RKO (cell line): Measurements from ENCODE around the gene PRIMA1.

Experiments used
- DNase-seq: peaks from one replicate; pipeline ENCODE4 v3.0.0-alpha.2; 2016; ENCODE audit warnings: low spot score

Gene PRIMA1

DNA sequence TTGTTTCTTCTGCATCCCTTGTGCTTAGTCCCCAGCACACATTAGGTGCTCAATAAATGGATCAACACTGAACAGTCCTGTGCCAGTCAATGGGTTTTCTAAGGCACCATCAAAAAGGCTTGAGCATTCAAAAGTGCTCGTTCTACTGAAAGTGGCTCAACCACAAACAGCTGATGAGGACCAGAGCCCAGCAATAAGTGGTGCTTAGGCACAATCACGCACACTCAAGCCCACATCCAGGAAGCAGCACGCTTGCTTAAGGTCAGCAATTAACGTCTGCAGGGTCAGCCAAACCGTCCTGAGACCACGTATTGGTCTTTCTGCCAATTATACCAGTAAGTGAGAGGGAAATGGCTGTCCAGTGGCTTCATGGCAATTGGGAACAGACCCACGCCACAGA lies 56.5 kb downstream of the PRIMA1 start:
- no peak for DNase-seq

DNA sequence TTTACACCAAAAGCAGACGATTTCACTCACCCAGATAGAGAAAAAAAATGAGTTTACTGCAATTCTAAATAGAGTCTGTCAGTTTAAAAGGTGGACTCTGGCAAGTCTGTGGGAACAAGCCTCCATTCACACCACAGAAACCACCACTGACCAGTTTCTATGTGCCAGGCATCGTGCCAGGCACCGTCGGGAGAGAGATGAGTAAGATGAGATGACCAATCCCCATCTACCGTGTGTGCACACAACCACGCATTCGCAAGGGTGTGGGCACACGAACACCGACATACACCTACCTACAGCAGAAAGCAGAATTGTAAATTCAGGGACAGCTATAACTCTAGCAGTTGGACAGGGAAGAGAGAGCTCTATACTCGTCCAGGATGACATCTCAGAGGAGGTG lies 58.3 kb downstream of the PRIMA1 start:
- no peak for DNase-seq

DNA sequence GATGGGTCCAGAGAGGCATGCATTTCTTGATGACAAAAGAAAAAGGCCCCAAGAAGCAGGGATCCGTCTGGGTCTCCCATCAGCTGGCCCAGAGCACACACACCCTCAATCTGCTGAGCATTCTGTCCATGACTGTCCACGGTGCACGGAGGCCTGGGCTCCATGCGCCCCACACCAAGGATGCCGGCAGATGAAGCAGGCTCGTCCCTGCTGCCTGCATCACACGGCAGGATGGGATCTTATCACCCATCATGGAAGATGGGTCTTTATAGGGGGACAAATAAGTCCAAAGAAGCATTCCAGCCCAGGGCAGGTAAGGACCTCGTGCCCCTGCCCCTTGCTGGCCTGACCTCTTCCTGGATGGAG lies 59.7 kb downstream of the PRIMA1 start:
- no peak for DNase-seq

DNA sequence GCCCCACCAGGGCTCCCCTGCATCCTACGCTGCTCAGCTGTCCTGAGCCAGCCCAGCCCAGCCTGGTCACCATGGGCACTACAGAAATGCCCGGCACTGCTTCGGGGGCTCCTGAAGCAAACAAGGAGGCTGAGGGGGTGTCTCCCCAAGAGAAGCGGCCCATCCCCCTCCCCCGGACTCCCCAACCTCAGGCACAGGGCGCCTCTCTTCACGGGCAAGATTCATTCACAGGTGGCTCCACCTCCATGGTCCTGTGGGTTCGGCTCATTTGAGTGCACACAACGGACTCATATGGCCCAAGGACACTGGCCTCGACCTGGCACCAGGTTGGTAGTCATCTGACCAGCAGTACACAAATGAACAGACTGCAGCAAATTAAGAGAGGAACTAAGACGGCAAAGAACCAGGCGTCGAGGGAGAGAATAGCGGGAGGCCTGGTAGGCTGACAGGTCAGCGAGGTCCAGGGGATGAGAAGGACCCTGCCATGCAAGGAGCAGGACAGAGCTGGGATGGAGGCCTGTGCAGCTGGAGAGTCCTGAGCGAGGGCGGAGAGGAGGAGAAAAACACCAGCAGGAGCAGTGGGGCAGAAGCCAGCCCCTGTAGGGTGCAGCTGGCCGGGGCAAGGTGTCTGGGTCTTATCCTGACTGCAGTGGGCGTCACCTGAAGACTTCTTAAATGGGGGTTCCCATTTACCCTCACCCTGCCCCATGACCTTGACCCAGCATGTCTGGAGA lies 60.2 kb downstream of the PRIMA1 start:
- DNase-seq, result no peak

DNA sequence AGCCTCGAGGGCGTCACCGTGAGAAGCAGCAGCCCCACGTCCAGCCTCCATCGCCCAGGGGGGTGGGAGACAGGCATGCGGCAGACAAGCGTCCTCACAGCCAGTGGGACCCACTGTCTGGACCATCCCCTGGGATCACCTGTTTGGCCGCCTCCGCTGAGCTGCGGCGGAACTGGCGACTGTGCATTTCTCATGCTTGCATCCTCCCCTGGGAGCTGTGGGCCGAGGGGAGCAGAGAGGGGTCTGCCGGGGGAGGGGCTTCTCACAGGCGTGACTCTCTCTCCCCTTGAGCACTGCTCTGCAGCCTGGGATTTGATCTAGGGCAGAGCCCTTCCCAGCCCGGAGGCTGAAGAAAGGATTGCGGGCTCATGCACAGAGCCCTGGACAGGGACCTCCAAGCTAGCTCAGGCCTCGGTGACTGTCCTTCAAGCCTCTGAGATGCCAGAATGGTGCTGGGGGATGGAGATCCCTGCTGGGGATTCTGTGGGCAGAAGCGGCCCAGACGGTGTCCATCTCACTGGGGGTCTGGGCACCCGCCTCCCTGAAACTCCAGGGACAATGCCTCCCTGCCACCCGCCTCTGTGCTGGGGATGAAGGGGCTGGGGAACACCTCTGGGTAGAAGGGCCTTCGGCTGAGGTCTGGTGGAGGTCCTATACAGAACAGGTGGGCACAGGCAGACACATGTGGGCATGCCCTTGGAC lies 61.1 kb downstream of the PRIMA1 start:
- DNase-seq, result no peak

DNA sequence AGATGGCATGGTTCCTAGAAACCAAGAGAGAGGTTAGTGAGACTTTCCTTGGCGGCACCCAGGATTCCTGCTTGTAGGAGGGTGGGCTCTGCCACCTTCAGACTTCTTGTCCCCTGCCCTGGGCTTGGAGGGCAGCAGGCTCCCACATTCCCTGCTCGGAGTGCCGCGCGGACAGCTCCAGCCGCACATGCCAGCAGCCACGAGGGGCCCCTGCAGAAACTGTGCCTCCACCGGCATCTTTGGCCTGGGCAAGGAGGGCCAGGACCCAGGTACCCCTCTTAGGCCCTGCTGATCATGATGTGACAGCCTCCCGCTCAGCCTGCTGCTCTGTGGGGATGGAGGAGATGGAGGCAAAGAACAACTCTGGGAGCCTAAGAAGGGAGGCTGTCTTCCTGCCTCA lies 62.3 kb downstream of the PRIMA1 start:
- DNase-seq, result no peak

DNA sequence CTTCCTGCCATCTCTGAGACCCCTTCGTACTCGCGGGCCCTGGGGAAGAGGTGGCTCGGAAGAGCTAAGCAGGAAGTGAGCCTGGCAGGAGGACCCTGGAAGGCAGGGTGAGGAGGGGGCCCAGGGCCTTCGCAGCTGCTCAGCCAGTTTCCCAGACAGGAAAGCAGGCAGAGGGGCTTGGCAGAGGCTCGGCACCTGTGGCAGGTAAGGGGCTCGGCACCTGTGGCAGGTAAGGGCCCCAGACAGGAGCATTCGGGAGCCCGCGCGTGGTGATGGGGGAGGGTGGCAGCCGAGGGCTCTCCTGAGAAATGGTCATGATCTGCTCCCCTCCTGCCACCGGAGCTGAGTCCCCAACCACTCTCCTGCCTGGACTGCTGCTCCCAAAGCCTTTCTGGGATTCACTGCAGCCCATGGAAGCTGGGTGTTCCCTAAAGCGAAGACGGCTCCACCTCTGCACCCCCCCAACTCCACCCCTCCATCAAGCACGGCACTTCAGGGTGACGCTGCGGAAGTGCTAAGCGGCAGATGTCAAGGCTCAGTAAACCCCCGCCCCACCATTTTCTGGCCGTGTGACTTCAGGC lies 63.2 kb downstream of the PRIMA1 start:
- DNase-seq, result no peak

DNA sequence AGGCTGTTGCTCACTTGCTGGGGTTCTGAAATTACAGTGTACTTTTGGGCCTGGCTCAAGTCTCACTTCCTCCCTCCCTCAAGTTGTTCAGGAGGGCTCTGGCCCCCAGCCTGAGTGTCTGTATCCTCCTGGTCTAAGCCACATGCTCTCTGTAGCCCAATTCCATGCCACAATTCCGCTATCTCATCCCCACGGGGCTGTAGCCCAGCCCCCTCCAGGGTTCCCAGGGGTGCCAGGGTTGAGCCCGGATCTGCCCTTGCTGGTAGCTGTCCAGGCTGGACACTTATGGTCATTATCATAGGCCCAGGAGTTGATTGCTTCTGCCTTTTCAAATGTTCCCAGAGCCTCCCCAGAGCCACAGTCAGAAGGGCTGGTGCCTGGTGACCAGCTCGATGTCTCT lies 65.3 kb downstream of the PRIMA1 start:
- no peak for DNase-seq

DNA sequence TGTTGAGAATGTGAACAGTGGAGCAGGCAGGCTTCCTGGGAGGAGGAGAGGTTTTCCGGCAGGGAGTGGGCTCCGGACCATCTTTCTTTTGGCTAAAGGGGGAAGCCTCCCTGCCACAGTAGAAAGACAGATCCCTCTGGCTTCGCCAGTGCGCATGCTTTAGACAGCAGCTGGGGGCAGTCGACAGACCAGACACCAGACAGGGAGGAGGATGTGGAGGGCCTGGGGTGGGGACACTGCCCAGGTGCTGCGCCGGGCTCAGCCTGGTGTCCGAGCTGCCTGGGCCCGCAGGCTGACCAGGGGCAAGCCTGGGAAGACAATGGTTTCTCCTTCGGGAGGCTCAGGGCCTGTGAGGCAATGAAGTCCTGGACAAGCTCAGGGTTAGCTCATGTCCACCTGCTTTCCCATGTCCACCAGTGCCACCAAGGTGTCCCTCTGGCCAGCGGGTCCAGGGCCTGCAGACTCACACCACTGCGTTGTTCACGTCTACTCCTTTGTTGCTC lies 67.3 kb downstream of the PRIMA1 start:
- DNase-seq, result no peak

DNA sequence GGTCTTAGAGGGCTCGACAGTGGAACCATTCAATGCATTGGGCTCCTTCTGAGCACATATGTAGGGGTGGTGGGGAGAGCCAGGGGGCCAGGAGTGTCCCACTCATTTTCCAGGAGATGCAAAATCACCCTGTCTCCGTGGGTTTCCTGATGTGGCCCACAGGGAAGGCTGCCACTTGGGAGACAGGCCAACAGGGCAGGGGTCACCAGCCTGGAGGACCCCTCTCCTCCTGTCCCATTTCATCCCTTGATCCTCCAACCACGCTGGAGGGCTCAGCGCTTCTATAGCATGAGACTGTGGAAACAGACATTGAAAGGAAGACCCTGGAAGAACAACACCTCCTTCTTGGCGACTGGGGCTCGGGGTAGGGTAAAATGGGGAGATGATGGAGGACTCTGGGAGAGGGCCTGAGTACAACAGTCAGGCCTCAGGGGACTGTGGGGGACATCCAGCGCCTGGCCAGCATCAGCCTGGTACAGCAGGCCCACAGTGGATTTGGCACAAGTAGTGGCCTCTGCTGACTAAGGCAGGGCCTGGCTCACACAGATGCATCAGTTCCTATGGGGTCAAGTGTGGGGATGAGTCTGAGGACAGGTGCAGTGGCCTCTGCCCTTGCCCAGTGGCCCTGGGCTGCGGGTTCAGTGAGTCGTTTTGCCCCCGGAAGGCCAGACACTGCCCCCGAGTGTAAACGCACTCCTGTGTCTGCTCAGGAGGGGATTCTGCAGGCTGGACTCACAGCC lies 68.0 kb downstream of the PRIMA1 start:
- DNase-seq, result no peak

DNA sequence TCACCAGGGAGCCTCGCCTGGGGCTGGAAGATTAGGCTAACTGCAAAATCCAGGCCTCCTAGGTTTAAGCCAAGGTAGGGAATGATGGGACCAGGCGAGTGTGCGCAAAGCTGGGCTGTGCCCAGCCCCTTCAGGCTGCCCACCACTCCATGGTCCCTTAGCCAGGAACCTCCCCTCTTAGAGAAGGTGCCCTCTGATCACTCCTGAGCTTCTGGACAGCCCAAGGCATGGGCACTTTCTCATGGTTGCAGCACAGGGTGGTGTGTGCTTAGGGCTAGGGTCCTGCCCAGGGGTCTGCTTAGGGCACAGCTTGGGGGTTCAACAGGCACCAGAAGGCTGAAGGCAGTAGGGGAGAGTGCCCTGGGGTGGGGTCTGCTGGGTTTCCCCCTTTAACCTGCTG lies 69.0 kb downstream of the PRIMA1 start:
- DNase-seq, result no peak

DNA sequence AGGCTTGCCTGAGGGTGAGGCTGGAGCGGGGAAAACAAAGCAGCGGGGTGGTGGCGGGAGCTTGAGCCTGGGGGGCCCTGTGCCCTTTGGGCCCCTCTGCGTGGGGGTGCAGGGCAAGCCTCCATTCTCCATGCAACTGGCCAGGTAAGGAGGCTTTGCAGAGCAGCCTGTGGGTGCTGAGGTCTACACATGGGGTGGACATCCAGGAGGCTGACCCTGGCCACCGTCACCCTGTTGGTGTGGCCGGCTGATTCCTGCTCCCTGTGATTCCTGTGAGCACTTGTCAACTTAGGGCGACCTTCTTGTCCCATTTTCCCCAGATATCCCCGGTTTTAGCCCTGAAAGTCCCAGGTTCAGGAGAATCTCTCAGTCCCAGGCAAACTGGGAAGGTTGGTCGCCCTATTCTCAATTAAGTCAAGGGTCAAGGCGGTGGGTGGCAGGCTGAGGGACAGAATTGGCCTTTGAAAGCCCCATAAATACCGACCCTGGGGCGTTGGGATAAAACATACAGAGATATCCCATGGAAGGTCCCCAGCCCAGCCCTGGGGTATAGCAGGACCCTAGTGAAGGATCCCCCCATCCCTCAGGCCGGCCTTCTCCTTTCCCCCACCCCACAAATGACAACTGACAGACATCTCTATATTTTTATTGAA lies 70.5 kb downstream of the PRIMA1 start:
- DNase-seq, result no peak

DNA sequence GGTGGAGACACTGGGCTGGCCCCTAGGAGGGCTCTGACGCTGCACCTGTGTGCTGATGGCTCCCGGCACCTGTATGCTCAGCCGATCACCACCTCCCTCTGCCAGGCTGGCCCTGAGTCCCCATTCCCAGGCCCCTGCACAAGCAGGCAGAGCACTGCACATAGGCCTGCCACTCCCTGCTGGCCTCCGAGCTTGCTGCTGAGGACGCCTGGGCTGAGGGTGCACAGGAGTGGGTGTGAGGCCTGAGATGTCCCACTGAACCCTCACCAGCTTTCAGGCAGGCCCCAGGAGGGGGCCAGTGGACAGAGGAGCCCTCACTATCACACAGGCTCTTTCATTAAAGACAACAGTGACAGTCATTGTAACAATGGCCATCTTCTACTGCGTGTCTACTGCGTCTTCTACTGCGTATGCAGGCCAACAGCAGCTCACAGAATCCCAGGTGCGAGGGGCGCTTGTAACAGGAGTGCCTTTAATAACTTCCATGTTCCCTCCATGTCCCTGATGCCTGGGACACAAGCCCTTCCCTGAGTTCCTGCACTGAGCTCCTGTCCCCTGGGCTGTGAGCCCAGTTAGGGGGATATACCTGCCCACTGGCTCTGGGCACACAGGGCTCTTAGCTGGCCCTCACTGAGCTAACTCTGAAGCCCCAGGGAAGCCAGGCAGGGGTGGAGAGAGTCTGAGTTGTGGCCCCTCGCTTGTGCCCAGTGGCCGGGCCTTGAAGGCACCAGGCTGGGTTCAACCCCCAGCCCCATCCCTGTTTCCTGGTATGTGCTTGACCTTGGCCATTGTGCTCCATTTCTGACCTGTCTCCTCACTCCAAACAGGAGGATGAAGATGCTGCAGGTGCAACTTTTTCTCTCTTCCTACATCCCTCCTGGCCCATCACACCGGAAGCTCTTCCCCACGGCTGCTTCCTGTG lies 71.3 kb downstream of the PRIMA1 start:
- DNase-seq, result no peak

DNA sequence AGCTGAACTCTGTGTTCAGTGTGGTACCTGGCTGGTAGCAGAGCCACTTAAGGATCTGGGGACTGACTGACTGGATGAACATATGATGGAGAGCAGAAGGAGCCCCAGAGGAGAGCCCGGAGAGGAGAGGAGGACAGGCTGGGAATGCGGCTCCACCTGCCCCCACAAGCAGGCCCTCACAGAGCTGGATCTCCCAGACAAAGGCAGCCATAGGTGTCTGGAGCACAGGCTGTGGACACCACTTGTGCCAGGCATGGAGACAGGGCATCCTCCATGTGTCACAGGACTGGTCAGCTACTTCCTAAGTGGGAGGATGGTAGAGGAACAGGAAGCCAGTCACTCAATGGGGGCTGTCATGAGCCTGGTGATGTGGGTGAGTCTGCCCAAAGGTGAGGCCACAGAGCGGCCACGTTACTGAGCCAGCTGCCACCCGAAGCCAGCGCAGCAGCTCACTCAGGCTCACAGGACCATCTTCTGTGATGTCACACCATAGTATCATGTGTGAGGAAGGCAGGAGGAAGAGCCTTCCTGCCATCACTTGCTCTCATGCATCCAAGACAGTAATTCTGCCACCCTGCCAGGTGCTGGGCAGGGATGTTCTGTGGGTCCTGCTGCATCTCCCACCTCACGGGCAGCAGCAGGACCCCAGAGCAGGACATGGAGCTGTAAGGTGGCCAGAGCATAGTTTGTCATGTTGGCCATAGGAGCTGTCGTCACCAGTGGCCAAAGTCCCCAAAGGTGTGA lies 72.1 kb downstream of the PRIMA1 start:
- no peak for DNase-seq

DNA sequence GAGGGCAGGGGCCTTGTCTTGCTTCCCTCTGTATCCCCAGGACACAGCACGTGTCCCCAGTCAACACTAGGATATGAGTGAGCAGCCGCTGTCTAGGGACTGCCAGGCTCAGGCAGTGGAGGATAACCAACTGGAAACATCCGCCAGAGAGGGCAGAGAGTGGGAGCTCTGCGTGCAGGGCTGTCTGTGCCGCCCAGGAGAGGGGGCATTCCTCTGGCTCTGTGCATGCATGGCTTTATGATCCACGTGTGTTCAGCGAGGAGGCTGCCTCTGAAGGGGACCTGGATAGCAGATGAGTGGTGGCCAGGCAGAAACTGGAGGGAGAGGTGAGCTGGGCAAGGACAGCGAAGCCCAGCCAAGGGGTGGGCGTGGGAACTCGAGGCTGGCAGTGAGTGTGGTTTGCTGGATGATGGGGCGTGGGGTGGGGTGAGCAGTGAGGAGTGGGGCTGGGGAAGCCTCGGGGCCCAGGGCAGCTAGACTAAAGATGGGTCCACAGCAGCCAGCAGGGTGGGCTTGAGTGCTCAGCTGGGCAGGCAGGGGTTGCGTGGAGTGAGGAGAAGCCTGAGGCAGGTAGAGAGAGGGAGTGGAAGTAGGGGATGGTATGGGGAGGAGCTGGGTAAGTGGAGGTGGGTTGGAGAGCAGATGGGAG lies 72.9 kb downstream of the PRIMA1 start:
- DNase-seq, result no peak

DNA sequence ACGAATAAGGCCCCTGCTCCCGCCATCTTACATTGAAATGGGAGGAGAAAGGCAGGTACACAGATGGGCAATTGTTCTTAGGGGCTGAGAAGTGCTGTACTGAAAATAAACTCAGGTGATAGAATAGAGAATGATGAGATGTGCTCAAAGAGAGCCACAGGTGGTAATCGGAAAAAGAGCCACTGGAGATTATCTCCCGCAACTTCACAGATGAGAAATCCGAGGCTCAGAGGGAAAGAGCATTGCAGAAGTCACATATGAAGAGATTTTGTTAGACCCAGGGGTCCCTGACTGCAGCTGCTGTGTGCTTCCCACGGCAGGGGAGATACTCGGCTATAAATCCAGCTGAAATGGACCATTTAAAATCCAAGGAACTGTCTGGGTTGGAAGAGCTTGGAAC lies 73.7 kb downstream of the PRIMA1 start:
- no peak for DNase-seq

DNA sequence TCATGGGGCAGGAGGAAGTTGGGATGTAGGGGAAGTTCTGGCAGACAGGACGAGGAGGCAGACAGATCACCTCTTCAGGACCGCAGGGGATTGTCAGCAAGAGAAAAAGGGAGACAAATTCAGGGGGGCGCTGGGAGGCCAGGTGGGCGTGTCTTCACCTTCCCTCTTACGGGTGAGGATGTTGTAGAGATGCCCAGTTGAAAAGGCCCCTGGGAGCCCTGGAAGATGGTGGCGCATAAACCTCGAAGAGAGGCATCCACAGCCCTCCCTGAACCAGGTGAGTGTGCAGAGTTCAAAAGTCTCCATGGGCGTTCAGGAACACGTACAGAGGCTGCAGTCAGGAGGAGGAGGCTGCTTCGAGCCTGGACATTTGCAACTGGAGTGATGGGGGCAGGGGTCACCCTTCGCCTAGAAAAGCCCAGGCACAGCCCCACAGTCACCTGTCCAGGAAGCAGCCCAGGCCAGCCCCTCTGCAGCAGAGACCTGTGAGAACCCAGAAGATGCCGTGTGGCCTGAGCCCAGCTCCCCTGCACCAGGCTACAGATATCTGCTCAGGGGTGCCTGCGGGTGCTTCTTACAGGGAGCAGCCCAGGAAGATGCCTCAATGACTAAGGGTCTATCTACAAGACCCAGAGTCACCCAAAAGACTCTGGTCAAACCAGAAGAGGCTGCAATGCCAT lies 74.4 kb downstream of the PRIMA1 start:
- DNase-seq, result no peak

DNA sequence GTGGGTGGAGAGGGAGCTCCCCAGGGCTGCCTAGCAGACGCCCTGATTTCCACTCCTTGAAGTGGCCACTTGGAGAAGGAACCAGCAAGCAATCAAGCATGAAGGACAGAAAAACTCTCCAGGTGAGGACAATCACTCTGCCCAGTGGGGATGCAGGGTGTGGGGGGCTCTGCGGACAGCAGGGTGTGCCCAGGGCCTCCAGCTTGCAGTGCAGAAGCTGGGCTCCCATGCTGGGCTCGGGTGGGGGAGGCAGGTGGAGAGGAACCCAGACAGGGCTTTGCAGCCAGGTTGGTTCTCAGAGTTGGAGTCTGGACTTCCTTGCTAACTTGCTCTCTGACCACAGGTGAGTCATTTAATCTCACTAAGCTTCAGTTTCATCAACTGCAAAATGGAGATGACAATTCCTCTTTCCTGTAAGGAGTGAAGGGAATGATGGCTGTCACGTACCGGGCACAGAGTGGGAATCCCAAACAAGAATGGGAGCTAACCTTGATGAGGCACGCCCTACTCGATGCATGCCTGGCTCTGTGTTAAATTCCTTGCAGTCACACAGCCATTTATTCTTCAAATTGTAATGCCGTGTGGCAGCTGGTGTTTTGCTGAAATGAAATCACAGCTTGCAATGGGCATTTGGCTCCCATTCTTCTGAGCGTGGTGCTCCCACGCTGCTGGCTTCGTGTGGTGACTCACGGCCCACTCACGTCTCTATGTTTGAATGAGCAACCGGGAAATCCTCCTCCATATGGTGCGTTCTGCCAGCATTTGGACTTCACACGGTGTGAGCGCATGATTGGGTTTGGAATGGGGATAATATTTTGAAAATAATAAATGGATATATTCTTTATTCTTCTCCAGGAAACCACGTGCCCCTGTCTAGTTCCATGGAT lies 75.2 kb downstream of the PRIMA1 start:
- peak; percentile 9 for DNase-seq
